ENCODE results near the gene OTUD7B.

DNA sequence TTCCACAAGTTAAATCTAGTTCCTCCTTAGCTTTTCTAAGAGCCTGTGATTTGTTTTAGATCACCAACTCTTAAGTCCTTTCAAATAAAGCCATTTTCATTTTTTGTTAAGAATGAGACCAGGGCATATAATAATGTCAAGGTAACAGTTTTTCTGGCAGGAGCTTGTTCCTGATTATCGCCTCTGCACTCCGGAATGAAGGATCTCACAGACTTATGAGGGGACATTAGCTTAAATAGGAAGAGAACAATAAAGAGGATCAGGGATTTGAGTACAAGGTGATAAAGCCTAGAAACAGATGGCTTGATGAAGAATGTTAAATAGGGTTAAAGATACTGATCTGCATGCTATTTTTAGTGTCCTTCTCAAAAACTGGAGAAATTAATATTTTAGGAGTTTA is 13.6 kb upstream of the OTUD7B start:
- TF ChIP-seq, protein P1, sequence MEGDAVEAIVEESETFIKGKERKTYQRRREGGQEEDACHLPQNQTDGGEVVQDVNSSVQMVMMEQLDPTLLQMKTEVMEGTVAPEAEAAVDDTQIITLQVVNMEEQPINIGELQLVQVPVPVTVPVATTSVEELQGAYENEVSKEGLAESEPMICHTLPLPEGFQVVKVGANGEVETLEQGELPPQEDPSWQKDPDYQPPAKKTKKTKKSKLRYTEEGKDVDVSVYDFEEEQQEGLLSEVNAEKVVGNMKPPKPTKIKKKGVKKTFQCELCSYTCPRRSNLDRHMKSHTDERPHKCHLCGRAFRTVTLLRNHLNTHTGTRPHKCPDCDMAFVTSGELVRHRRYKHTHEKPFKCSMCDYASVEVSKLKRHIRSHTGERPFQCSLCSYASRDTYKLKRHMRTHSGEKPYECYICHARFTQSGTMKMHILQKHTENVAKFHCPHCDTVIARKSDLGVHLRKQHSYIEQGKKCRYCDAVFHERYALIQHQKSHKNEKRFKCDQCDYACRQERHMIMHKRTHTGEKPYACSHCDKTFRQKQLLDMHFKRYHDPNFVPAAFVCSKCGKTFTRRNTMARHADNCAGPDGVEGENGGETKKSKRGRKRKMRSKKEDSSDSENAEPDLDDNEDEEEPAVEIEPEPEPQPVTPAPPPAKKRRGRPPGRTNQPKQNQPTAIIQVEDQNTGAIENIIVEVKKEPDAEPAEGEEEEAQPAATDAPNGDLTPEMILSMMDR (IDR thresholded peaks at IDR 0.05): no peak
- TF ChIP-seq POLR2A (IDR thresholded peaks at IDR 0.05): no peak
- no peak for TF ChIP-seq EP300 (IDR thresholded peaks at IDR 0.05)
- TF ChIP-seq POLR2AphosphoS5 (IDR thresholded peaks at IDR 0.05): no peak
